Activated CD4-positive, alpha-beta T cell treated with anti-CD3 and anti-CD28 coated beads for 36 hours (primary cell): ENCODE results near the gene CAB39L. TPM values are rescaled to one million over a fixed set of nuclear protein-coding genes. Genes with fewer than 3 reads are reported as not detected.
A peak's percentile ranks its signal among the peaks of the same experiment; 100 is the strongest.

ENCODE experiments used
- ATAC-seq: fragments of 200-7000 bp; cut with Tn5 transposase; one replicate; pipeline ENCODE4 v1.10.0; 2021; ENCODE audit warnings: mild to moderate bottlenecking, moderate library complexity
- CTCF ChIA-PET: fragments of 350-600 bp; sonication (Branson Sonifier 250); formaldehyde crosslinking; loops from one replicate; lab custom pipeline; 2021; ENCODE audit warnings: antibody characterized with exemption; lab: Charles Lee
- POLR2A ChIA-PET: fragments of 350-600 bp; sonication (Branson Sonifier 250); formaldehyde crosslinking; loops from one replicate; lab custom pipeline; 2021; ENCODE audit warnings: antibody characterized with exemption, inconsistent platforms; lab: Charles Lee
- DNase-seq: peaks from one replicate; pipeline ENCODE4 v3.0.0-alpha.2; 2020
- H3K27ac Mint-ChIP-seq: one replicate; pipeline ENCODE4 v1.8.0; 2021; ENCODE audit warnings: mixed read lengths
- H3K27me3 Mint-ChIP-seq: one replicate; pipeline ENCODE4 v1.8.0; 2021; ENCODE audit warnings: mixed read lengths
- H3K36me3 Mint-ChIP-seq: one replicate; pipeline ENCODE4 v1.8.0; 2021; ENCODE audit warnings: low read depth, mixed read lengths
- H3K4me1 Mint-ChIP-seq: one replicate; pipeline ENCODE4 v1.8.0; 2021; ENCODE audit warnings: mixed read lengths
- H3K4me3 Mint-ChIP-seq: one replicate; pipeline ENCODE4 v1.8.0; 2021; ENCODE audit warnings: mild to moderate bottlenecking, moderate library complexity, mixed read lengths
- H3K9me3 Mint-ChIP-seq: one replicate; pipeline ENCODE4 v1.8.0; 2021; ENCODE audit warnings: low read depth, mixed read lengths
- intact Hi-C, 2 experiments: fragments of 100-400 bp; cut with DNase I in 1 of 2; cut with micrococcal nuclease in 1 of 2; formaldehyde crosslinking; loops; one replicate each; pipeline versions ENCODE4 v1.14.2 to v1.15.1; 2022 to 2024; cut with DNase I, micrococcal nuclease
- total RNA-seq, 2 experiments: library from RNA; stranded (reverse); gene quantifications; one replicate each; pipeline ENCODE4 v1.2.3, GENCODE V29; 2021

CAB39L gene
- total RNA-seq, 2 experiments from 2014 or later: 4.8 to 5.7 TPM

- no peak for DNase-seq
- no peaks in the 10 kb centered on the region for H3K36me3 Mint-ChIP-seq
- intact Hi-C loops: no loop called here
- ChIA-PET CTCF (no interaction called here), POLR2A (no interaction called here)
- no peak for ATAC-seq
- no peaks in the 10 kb centered on the region for H3K27me3 Mint-ChIP-seq
- no peaks in the 10 kb centered on the region for H3K9me3 Mint-ChIP-seq
- H3K4me1 Mint-ChIP-seq: peaks cover 10% of the 10 kb centered on the region
- no peak overlapping the region for H3K27ac Mint-ChIP-seq
- H3K4me3 Mint-ChIP-seq: no peak overlapping the region
Observed at GRCh38 chr13:49305792-49306425, 138.0 kb downstream of the CAB39L start.

DNA sequence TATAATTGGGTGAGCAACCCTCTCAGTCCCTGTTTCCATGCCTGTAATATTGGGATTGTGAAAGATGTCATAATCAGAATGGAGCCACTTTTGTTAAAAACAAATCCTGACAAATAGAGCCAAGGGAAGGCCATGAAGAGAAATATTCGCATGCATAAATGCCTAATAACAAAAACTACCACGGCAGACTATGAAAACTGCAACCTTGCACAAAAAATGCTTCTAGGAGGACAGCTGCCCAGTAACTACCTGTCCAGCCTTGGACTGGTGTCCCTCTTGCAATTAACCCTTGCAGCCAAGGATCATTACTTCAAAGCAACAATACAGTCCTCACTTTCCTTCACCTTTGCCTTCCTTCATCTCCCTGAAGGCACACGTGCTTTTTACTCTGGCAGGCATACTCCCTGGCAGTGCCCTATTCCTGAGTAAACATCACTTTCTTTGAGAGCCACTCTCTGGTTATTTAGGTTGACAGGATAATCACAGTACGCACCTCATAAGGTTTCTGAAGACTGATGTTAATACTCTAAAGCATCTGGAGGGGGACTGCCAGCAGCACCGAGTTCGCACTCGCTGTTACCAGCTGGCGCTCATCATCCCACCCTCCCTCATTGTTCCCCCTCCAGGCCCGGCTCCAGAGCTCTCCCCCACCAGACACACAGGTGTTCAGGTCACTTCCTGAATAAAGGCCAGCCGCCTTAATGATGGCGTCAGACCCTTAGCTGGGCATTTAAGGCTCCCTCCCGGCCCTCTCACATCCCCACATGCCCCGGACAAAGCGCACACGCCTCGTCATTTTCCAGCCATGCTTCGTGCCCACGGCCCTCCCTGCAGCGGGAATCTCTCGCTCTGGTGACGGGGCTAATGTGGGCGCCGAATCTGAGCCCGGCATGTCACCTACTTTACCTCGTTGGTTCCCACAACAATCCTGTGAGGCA, 138.8 kb downstream of the CAB39L start:
- ATAC-seq: no peak
- no peaks in the 10 kb centered on the region for H3K27me3 Mint-ChIP-seq
- no peaks in the 10 kb centered on the region for H3K36me3 Mint-ChIP-seq
- peaks cover 10% of the 10 kb centered on the region for H3K4me1 Mint-ChIP-seq
- no peak overlapping the region for H3K27ac Mint-ChIP-seq
- CTCF ChIA-PET: no interaction called here
- intact Hi-C loops: loop anchor here in 1 of 2 experiments (5.0 kb wide), 1 partner anchor 137 kb away; the partner anchor contains the start of genes CAB39L and SETDB2
- POLR2A ChIA-PET: no interaction called here
- DNase-seq: no peak
- H3K9me3 Mint-ChIP-seq: no peaks in the 10 kb centered on the region
- H3K4me3 Mint-ChIP-seq: no peak overlapping the region

DNA sequence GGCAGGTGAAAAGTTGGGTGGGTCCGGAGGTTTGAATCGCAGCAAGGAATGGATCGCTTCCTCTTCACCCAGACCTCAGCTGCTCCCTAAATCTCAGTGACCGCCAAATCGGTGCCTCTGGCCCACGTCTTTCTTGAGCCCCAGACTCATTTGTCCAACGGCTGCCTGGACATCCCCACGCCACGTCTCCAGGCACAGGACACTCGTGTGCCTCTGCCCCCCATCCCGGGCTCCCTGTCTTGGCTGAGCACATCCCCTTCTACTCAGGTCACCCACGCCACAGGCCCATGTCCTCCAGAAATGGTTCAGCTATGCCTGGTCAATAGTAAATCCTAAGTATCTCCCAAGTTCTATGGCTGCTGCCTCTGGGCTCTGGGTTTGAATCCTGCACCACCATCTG, 139.5 kb downstream of the CAB39L start:
- POLR2A ChIA-PET: no interaction called here
- intact Hi-C loops: loop anchor here in 1 of 2 experiments (5.0 kb wide), 1 partner anchor 138 kb away; the partner anchor contains the start of genes CAB39L and SETDB2
- no peak for DNase-seq
- no peak for ATAC-seq
- no peaks in the 10 kb centered on the region for H3K27me3 Mint-ChIP-seq
- H3K36me3 Mint-ChIP-seq: no peaks in the 10 kb centered on the region
- no peaks in the 10 kb centered on the region for H3K9me3 Mint-ChIP-seq
- CTCF ChIA-PET: no interaction called here
- H3K4me1 Mint-ChIP-seq: peaks cover 10% of the 10 kb centered on the region
- H3K27ac Mint-ChIP-seq: no peak overlapping the region
- no peak overlapping the region for H3K4me3 Mint-ChIP-seq

GRCh38 chr13:49303533-49304252, 140.2 kb downstream of the CAB39L start:
- POLR2A ChIA-PET: no interaction called here
- intact Hi-C loops: loop anchor here in 1 of 2 experiments (5.0 kb wide), 1 partner anchor 139 kb away; the partner anchor contains the start of genes CAB39L and SETDB2
- H3K4me3 Mint-ChIP-seq: no peak overlapping the region
- CTCF ChIA-PET: interaction anchor here (0.6 to 2.4 kb wide), 3 partner anchors 9 to 672 kb away, joined by 4 to 6 read pairs (median 4); no protein-coding TSS in a partner anchor
- no peak for DNase-seq
- no peaks in the 10 kb centered on the region for H3K27me3 Mint-ChIP-seq
- H3K27ac Mint-ChIP-seq: no peak overlapping the region
- no peak for ATAC-seq
- H3K9me3 Mint-ChIP-seq: no peaks in the 10 kb centered on the region
- peaks cover 10% of the 10 kb centered on the region for H3K4me1 Mint-ChIP-seq
- H3K36me3 Mint-ChIP-seq: no peaks in the 10 kb centered on the region

DNA sequence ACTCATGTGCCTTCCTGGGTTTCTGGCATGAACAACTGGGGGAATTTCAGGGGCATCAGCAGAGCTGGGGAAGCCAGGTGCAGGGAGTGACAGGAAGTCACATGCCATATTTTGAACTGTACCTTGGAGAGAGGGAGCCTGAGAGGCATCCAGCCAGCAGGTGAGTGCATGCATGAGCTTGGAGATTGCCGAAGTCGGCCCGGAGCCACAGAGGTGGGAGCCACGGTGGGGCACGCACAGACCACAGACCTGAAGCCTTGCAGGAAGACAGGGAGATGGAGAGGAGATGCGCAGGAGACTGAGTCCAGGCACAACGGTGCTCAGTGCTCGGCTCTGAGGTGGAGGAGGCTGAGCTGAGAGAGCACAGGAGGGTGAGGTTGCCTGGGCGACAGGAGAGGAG, 141.0 kb downstream of the CAB39L start:
- Mint-ChIP-seq H3K27ac (no peak overlapping the region), H3K4me1 (peaks cover 10% of the 10 kb centered on the region), H3K4me3 (no peak overlapping the region), H3K36me3 (no peaks in the 10 kb centered on the region), H3K9me3 (no peaks in the 10 kb centered on the region), H3K27me3 (no peaks in the 10 kb centered on the region)
- intact Hi-C loops: loop anchor here in 1 of 2 experiments (5.0 kb wide), 1 partner anchor 139 kb away; the partner anchor contains the start of genes CAB39L and SETDB2
- ATAC-seq: no peak
- POLR2A ChIA-PET: no interaction called here
- CTCF ChIA-PET: interaction anchor here (0.6 to 2.4 kb wide), 3 partner anchors 10 to 672 kb away, joined by 4 to 6 read pairs (median 4); no protein-coding TSS in a partner anchor
- no peak for DNase-seq

- intact Hi-C loops: loop anchor here in 1 of 2 experiments (5.0 kb wide), 1 partner anchor 140 kb away; the partner anchor contains the start of genes CAB39L and SETDB2
- H3K27me3 Mint-ChIP-seq: no peaks in the 10 kb centered on the region
- ATAC-seq (no peak), DNase-seq (no peak)
- H3K27ac Mint-ChIP-seq: no peak overlapping the region
- ChIA-PET CTCF (interaction anchor here (0.8 to 2.4 kb wide), 3 partner anchors 11 to 509 kb away, joined by 4 to 6 read pairs (median 4); no protein-coding TSS in a partner anchor), POLR2A (no interaction called here)
- no peak overlapping the region for H3K4me3 Mint-ChIP-seq
- H3K9me3 Mint-ChIP-seq: no peaks in the 10 kb centered on the region
- no peaks in the 10 kb centered on the region for H3K36me3 Mint-ChIP-seq
- H3K4me1 Mint-ChIP-seq: peaks cover 10% of the 10 kb centered on the region
Observed at GRCh38 chr13:49302222-49302621, 141.6 kb downstream of the CAB39L start.

- peak; percentile 79 for DNase-seq
- POLR2A ChIA-PET: interaction anchor here (0.5 kb wide), 1 partner anchor 223 kb away, joined by 3 read pairs; no protein-coding TSS in a partner anchor
- ATAC-seq: peak; percentile 98
Observed at GRCh38 chr13:49300739-49301589, 142.9 kb downstream of the CAB39L start.

DNA sequence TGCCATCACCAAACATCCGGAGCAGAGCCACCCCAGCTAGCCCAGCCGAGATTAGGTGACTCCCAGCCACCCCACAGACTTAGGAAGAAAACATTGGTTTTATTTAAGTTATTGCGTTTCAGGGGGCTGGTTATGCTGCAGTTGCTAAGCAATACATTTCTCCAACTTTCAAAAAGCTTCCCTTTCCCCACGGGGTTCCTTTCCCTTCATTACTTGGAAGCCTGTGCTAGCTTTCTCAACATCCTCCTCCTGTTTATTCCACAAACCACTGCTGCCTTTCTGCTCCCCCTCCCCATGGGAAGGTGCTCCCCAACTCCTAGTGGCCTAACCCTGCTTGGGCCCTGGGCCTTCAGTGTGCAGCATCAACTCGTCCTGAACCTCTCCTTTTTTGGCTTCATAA, 143.6 kb downstream of the CAB39L start:
- ChIA-PET CTCF (interaction anchor here (0.6 to 2.1 kb wide), 11 partner anchors 8 to 708 kb away, joined by 3 to 11 read pairs (median 3); no protein-coding TSS in a partner anchor), POLR2A (interaction anchor here (0.5 kb wide), 1 partner anchor 224 kb away, joined by 3 read pairs; no protein-coding TSS in a partner anchor)
- no peak for DNase-seq
- no peak for ATAC-seq
- Mint-ChIP-seq H3K36me3 (peaks cover 4% of the 10 kb centered on the region), H3K27me3 (no peaks in the 10 kb centered on the region), H3K4me1 (peaks cover 10% of the 10 kb centered on the region), H3K27ac (no peak overlapping the region), H3K9me3 (no peaks in the 10 kb centered on the region), H3K4me3 (no peak overlapping the region)
- intact Hi-C loops: loop anchor here (2.0 to 5.0 kb wide), 2 partner anchors 142 to 143 kb away; partner anchors contain the start of genes CAB39L (in 1 of the 2) and SETDB2 (in 1 of the 2)

More at GRCh38 chr13:49300739-49301589, 142.9 kb downstream of the CAB39L start:
- CTCF ChIA-PET: interaction anchor here (0.6 to 2.4 kb wide), 14 partner anchors 9 to 709 kb away, joined by 3 to 11 read pairs (median 3); no protein-coding TSS in a partner anchor
- Mint-ChIP-seq H3K27me3 (no peaks in the 10 kb centered on the region), H3K9me3 (no peaks in the 10 kb centered on the region), H3K36me3 (no peaks in the 10 kb centered on the region), H3K27ac (peak overlapping the region; percentile 72), H3K4me1 (peaks cover 10% of the 10 kb centered on the region), H3K4me3 (peak overlapping the region; percentile 48)
- intact Hi-C loops: loop anchor here (1.0 to 5.0 kb wide), 4 partner anchors 141 to 547 kb away; partner anchors contain the start of genes CAB39L (in 1 of the 2) and SETDB2 (in 1 of the 2)

- Mint-ChIP-seq H3K4me3 (no peak overlapping the region), H3K27ac (no peak overlapping the region), H3K27me3 (no peaks in the 10 kb centered on the region), H3K36me3 (peaks cover 4% of the 10 kb centered on the region), H3K9me3 (no peaks in the 10 kb centered on the region), H3K4me1 (peaks cover 10% of the 10 kb centered on the region)
- ATAC-seq (no peak), DNase-seq (no peak)
- ChIA-PET POLR2A (no interaction called here), CTCF (interaction anchor here (2.1 kb wide), 1 partner anchor 308 kb away, joined by 11 read pairs; no protein-coding TSS in a partner anchor)
- intact Hi-C loops: no loop called here
Observed at GRCh38 chr13:49298903-49299605, 144.8 kb downstream of the CAB39L start.
